ENCODE data around the gene SLC2A4RG.
"Not testable (repeated sequence)": the region's sequence is repeated elsewhere in the genome, so short reads cannot be mapped to it uniquely, and the experiment has no call there.

Gene SLC2A4RG

GRCh38 chr20:63767456-63767855 lies 27.9 kb downstream of the SLC2A4RG start:
- intact Hi-C loops (cut with DNase I): no loop called here
- no peak for DNase-seq

GRCh38 chr20:63767886-63768285 lies 28.3 kb downstream of the SLC2A4RG start:
- intact Hi-C loops (cut with DNase I): no loop called here
- DNase-seq: no peak

GRCh38 chr20:63768591-63769515 lies 29.3 kb downstream of the SLC2A4RG start:
- no peak for DNase-seq
- intact Hi-C loops (cut with DNase I): no loop called here

- DNase-seq: no peak
- intact Hi-C loops (cut with DNase I): no loop called here
Measured at GRCh38 chr20:63769891-63770474, 30.4 kb downstream of the SLC2A4RG start.

- DNase-seq: no peak
- intact Hi-C loops (cut with DNase I): no loop called here
Measured at GRCh38 chr20:63771046-63771707, 31.6 kb downstream of the SLC2A4RG start.

GRCh38 chr20:63772781-63773518 lies 33.4 kb downstream of the SLC2A4RG start:
- DNase-seq: no peak
- intact Hi-C loops (cut with DNase I): no loop called here

GRCh38 chr20:63773571-63774241 lies 34.1 kb downstream of the SLC2A4RG start:
- no peak for DNase-seq
- intact Hi-C loops (cut with DNase I): no loop called here

GRCh38 chr20:63774306-63774705 lies 34.7 kb downstream of the SLC2A4RG start:
- intact Hi-C loops (cut with DNase I): no loop called here
- peak in 2 of 42 donors; percentile 43 to 45 for DNase-seq

- peak; percentile 36 to 86 (median 73) for DNase-seq
- intact Hi-C loops (cut with DNase I): no loop called here
Measured at GRCh38 chr20:63775096-63775978, 35.8 kb downstream of the SLC2A4RG start.

GRCh38 chr20:63776875-63777274 lies 37.3 kb downstream of the SLC2A4RG start:
- intact Hi-C loops (cut with DNase I); DNase-seq: not testable (repeated sequence)

GRCh38 chr20:63777614-63778013 lies 38.0 kb downstream of the SLC2A4RG start:
- intact Hi-C loops (cut with DNase I): no loop called here
- DNase-seq: no peak

- intact Hi-C loops (cut with DNase I): no loop called here
- DNase-seq: no peak
Measured at GRCh38 chr20:63778034-63778752, 38.6 kb downstream of the SLC2A4RG start.

- no peak for DNase-seq
- intact Hi-C loops (cut with DNase I): no loop called here
Measured at GRCh38 chr20:63778857-63779256, 39.3 kb downstream of the SLC2A4RG start.

- intact Hi-C loops (cut with DNase I): no loop called here
- no peak for DNase-seq
Measured at GRCh38 chr20:63781181-63781580, 41.6 kb downstream of the SLC2A4RG start.

- no peak for DNase-seq
- intact Hi-C loops (cut with DNase I): no loop called here
Measured at GRCh38 chr20:63782051-63782471, 42.5 kb downstream of the SLC2A4RG start.

GRCh38 chr20:63782521-63782971 lies 43.0 kb downstream of the SLC2A4RG start:
- intact Hi-C loops (cut with DNase I): no loop called here
- DNase-seq: no peak

- no peak for DNase-seq
- intact Hi-C loops (cut with DNase I): no loop called here
Measured at GRCh38 chr20:63783970-63784369, 44.4 kb downstream of the SLC2A4RG start.
